Muscle layer of colon (tissue), 2 donors: ENCODE measurements around the gene CANX.

ENCODE experiments used
- H3K27ac ChIP-seq: one replicate; pipeline ENCODE4 v1.7.0; 2013; ENCODE audit warnings: low read depth, mild to moderate bottlenecking, low read length, moderate library complexity
- H3K27me3 ChIP-seq, 2 donors: one replicate each; pipeline ENCODE4 v1.7.0; 2013; ENCODE audit warnings: low read length in 2 of 2, mild to moderate bottlenecking in 2 of 2; ENCODE audit not compliant: insufficient read depth in 2 of 2, control insufficient read depth in 1 of 2
- H3K36me3 ChIP-seq: one replicate; pipeline ENCODE4 v1.7.0; 2013; ENCODE audit warnings: mild to moderate bottlenecking, low read length; ENCODE audit not compliant: insufficient read depth
- H3K4me1 ChIP-seq: one replicate; pipeline ENCODE4 v1.7.0; 2013; ENCODE audit warnings: mild to moderate bottlenecking, low read length; ENCODE audit not compliant: insufficient read depth
- H3K4me3 ChIP-seq, 2 donors: one replicate each; pipeline ENCODE4 v1.7.0; 2013; ENCODE audit warnings: low read length in 2 of 2, low read depth in 1 of 2, mild to moderate bottlenecking in 1 of 2, moderate library complexity in 1 of 2
- H3K9ac ChIP-seq: one replicate; pipeline ENCODE4 v1.7.0; 2013; ENCODE audit warnings: low read length
- H3K9me3 ChIP-seq: one replicate; pipeline ENCODE4 v1.7.0; 2013; ENCODE audit warnings: mild to moderate bottlenecking, low read length
- donor health status: abdominal sarcoma.
- donor health status: Adenocarcinoma of cecum.

Gene CANX

DNA sequence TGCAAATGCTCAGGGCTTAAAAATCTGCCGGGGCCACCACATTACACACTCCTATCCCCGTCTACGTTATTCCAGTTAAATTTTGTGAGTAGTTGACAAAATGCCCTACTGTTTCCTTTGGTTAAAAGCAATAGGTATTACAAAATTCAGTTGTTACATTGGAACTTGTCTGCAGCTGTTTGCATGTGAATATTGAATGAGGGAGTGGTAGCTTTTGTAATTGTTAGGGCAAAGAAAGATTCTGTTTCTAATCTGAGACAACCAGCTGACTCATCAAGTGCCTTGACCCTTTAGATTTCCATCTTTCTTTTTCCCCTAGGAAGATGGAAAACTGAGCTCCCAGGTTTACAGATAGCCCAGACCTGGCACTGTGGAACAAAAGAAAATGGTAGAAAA is 64.0 kb downstream of the CANX start:
- no peak overlapping the region for H3K27ac ChIP-seq
- H3K9me3 ChIP-seq = no peaks in the 10 kb centered on the region
- peaks cover 71% of the 10 kb centered on the region for H3K4me1 ChIP-seq
- no peaks in the 10 kb centered on the region for H3K27me3 ChIP-seq
- no peak overlapping the region for H3K4me3 ChIP-seq
- H3K9ac ChIP-seq = no peak overlapping the region
- peaks cover 21% of the 10 kb centered on the region for H3K36me3 ChIP-seq

DNA sequence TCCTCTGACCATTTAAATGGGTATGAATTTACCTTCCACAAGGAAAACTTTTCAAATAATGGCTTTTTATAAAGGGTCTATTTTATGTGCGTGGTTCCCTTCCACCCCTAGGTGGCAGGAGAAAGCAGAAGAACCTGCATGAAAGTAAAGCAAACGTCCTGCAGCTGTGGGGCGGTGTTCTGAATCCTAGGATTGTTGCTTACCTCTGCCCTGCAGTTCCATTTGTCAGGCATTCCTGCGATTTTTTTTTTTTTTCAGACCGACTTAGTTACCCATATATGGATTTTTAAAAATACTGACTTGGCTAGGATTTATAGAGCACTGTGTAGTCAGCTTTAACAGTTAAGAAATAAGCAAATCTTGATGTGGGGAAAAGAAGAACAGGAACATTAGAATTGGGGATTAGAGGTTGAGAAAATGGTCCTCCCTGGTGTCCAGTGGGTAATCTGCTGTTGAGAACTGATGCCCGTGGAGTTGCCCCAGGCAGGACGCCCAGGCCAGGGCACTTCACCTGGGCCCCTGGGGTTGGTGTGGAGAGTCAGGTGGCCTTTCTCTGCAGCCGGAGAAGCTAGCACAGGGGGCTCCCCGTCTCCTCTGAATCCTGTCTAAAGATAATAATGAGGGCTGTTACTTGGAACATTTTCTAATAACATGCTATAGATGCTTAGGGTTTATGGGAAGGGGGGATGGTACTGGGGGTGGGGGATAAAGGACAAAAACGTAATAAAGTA is 64.6 kb downstream of the CANX start:
- Histone ChIP-seq H3K4me1 (peaks cover 68% of the 10 kb centered on the region), H3K27ac (peak overlapping the region; percentile 3), H3K4me3 (no peak overlapping the region), H3K9ac (no peak overlapping the region), H3K27me3 (no peaks in the 10 kb centered on the region), H3K9me3 (no peaks in the 10 kb centered on the region), H3K36me3 (peaks cover 21% of the 10 kb centered on the region)

- Histone ChIP-seq H3K27ac (no peak overlapping the region), H3K36me3 (peaks cover 24% of the 10 kb centered on the region), H3K9me3 (no peaks in the 10 kb centered on the region), H3K4me3 (no peak overlapping the region), H3K9ac (no peak overlapping the region), H3K27me3 (no peaks in the 10 kb centered on the region), H3K4me1 (peaks cover 68% of the 10 kb centered on the region)
These were observed 65.3 kb downstream of the CANX start for GRCh38 chr5:179764056-179764455.

- H3K36me3 ChIP-seq = peaks cover 36% of the 10 kb centered on the region
- no peaks in the 10 kb centered on the region for H3K9me3 ChIP-seq
- no peak overlapping the region for H3K4me3 ChIP-seq
- no peak overlapping the region for H3K27ac ChIP-seq
- no peaks in the 10 kb centered on the region for H3K27me3 ChIP-seq
- peaks cover 55% of the 10 kb centered on the region for H3K4me1 ChIP-seq
- H3K9ac ChIP-seq = no peak overlapping the region
These were observed 66.6 kb downstream of the CANX start for GRCh38 chr5:179765400-179765799.

- Histone ChIP-seq H3K9me3 (no peaks in the 10 kb centered on the region), H3K27ac (no peak overlapping the region), H3K4me1 (peaks cover 54% of the 10 kb centered on the region), H3K36me3 (peaks cover 44% of the 10 kb centered on the region), H3K9ac (no peak overlapping the region), H3K4me3 (no peak overlapping the region), H3K27me3 (no peaks in the 10 kb centered on the region)
These were observed 67.4 kb downstream of the CANX start for GRCh38 chr5:179766021-179766725.

DNA sequence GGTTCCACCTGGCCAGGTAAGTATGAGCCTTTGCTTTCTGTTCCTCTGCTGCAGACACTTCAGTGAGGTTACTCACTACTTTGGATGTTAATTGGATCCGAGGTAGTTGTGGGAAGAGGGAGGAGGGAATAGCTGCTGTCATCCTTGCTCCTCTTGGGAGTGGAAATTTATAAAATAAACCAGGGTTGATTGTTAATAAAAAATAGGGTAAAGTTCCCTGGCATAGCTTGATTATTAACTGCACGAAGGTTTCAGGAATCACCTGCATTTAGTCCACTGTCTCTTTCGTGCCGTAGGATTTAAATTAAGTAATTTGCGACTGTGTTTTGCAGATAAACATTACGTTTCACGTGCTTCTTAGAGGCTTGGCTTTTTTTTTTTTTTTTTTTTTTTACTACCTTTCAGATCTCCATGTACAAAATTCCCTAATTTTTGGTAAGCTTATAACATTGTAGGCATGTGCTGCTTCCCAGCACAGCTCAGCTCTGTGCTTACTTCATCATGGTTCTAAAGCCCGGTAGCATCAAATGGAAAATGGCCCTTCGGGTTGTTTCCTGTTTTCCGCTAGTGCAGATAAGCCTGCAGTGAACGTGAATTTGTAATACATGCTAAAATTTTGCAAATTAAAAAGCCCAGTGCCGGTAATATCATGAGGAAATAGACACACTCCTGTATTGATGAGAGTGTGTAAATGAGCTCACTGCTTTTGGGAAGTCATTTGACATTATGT is 68.1 kb downstream of the CANX start:
- H3K4me1 ChIP-seq = peaks cover 52% of the 10 kb centered on the region
- peaks cover 51% of the 10 kb centered on the region for H3K36me3 ChIP-seq
- H3K27ac ChIP-seq = no peak overlapping the region

DNA sequence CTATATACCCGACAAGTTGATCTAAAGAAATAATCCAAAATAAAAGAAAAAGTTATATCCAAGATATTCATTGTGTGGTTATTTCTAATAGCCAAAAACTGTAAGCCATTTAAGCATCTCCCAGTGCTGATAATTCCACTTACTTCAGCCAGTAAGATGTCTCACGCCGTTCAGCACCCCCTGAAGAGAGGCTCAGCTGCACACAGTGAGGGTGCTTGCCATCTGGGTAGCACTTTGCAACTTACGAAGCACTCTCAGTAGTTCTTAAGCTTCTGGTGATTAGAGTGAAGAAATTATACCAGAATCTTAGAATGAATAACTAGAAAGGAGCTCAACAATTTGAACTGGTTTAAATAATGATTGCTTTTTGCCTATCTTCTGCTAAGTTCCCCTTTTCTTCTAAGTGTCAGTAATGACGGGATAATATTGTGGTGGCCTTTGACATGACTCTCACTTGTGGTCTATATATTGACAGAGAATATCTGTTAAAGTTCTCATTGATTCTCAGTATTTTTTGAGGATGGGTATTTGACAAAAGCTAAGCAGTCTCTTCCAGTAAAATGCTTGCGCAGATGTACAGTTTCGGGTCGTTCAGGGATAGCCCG is 68.8 kb downstream of the CANX start:
- H3K9me3 ChIP-seq = no peaks in the 10 kb centered on the region
- no peak overlapping the region for H3K4me3 ChIP-seq
- H3K36me3 ChIP-seq = peaks cover 58% of the 10 kb centered on the region
- H3K27me3 ChIP-seq = no peaks in the 10 kb centered on the region
- H3K4me1 ChIP-seq = peaks cover 45% of the 10 kb centered on the region
- H3K9ac ChIP-seq = no peak overlapping the region
- H3K27ac ChIP-seq = no peak overlapping the region

More for the DNA sequence above, 68.1 kb downstream of the CANX start:
- Histone ChIP-seq H3K27me3 (no peaks in the 10 kb centered on the region), H3K9me3 (no peaks in the 10 kb centered on the region), H3K4me3 (no peak overlapping the region), H3K9ac (no peak overlapping the region)

DNA sequence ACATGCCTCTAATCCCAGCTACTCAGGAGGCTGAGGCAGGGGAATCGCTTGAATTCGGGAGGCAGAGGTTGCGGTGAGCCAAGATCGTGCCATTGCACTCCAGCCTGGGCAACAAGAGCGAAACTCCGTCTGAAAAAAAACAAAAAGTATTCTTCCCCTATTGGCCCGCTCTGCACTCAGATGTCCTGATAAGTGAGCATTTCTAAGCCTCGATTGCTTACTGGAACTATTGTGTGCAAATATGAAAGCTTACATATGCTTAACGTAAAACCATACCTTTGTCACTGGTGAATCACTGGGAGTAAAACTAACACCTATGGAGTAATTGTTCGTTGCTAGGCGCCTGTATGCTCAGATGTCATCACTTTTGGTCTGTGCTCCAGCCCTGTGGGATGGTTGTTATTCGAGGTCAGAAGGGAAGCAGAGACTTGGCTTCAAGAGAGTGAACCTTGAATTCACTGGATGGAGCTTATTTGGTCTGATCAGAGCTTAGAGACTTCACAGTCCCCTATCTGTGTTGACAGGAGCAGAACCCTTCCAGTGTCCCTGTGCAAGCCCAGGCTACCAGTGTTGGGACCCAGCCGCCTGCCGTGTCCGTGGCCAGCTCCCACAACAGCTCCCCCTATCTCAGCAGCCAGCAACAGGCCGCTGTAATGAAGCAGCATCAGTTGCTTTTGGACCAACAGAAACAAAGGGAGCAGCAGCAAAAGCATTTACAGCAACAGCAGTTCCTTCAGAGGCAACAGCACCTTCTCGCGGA is 69.7 kb downstream of the CANX start:
- Histone ChIP-seq H3K27ac (no peak overlapping the region), H3K27me3 (no peaks in the 10 kb centered on the region), H3K36me3 (peaks cover 67% of the 10 kb centered on the region), H3K9me3 (no peaks in the 10 kb centered on the region), H3K9ac (no peak overlapping the region), H3K4me1 (peaks cover 36% of the 10 kb centered on the region), H3K4me3 (no peak overlapping the region)

DNA sequence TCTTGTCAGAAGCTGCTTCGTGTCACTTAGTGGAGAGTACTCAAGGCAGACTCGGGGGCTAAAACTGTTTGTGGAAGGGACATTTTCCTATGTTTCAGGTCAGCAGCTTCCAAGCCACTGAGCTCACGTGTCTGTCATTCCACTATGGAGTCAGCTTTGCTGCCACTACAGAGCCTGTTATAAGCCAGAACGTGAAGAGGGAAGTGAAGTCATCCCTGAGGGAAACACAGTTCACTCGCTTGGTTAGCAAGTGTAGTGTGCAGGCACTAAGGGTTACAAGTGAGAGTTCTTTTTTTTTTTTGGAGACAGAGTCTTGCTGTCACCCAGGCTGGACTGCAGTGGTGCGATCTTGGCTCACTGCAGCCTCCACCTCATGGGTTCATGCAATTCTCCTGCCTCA is 70.5 kb downstream of the CANX start:
- Histone ChIP-seq H3K27ac (no peak overlapping the region), H3K36me3 (peaks cover 75% of the 10 kb centered on the region), H3K27me3 (no peaks in the 10 kb centered on the region), H3K9ac (no peak overlapping the region), H3K9me3 (no peaks in the 10 kb centered on the region), H3K4me1 (peaks cover 28% of the 10 kb centered on the region), H3K4me3 (no peak overlapping the region)

DNA sequence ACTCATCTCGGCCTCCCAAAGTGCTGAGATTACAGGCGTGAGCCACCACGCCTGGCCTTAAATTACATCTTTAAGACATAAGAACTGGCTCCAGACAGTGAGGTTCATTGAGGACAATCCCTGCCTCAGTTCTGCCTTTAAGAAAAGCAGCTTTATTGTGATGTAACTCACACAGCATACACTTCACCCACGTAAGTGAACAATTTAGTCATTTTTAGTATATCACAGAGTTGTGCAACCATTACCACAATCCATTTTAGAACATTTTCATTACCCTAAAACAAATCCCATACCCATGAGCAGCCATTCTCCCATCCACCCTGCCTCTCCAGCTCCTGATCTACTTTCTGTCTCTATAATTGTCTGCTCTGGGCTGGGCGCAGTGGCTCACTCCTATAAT is 71.0 kb downstream of the CANX start:
- no peak overlapping the region for H3K9ac ChIP-seq
- no peaks in the 10 kb centered on the region for H3K9me3 ChIP-seq
- no peak overlapping the region for H3K27ac ChIP-seq
- no peaks in the 10 kb centered on the region for H3K27me3 ChIP-seq
- H3K4me1 ChIP-seq = peaks cover 24% of the 10 kb centered on the region
- peaks cover 80% of the 10 kb centered on the region for H3K36me3 ChIP-seq
- H3K4me3 ChIP-seq = no peak overlapping the region
